HTERT RPE-1 (cell line): Measurements from ENCODE around the gene FOXA3.
"Not testable (repeated sequence)": the region's sequence is repeated elsewhere in the genome, so short reads cannot be mapped to it uniquely, and the experiment has no call there.

Experiments
- in situ Hi-C: fragments of 300-500 bp; cut with MboI; formaldehyde crosslinking; loops from 4 replicates; pipeline ENCODE4 v1.14.3; 2020; ENCODE audit warnings: low sequenced_read_pairs

FOXA3 gene

GRCh38 chr19:45827459-45828093 lies 36.5 kb upstream of the FOXA3 start:
- in situ Hi-C loops: no loop called here

GRCh38 chr19:45828523-45828922 lies 35.6 kb upstream of the FOXA3 start:
- in situ Hi-C loops: no loop called here

- in situ Hi-C loops: no loop called here
Observed at GRCh38 chr19:45828945-45829344, 35.2 kb upstream of the FOXA3 start.

- in situ Hi-C loops: no loop called here
Observed at GRCh38 chr19:45834970-45835369, 29.2 kb upstream of the FOXA3 start.

GRCh38 chr19:45842198-45842597 lies 21.9 kb upstream of the FOXA3 start:
- in situ Hi-C loops: no loop called here

GRCh38 chr19:45847663-45848062 lies 16.5 kb upstream of the FOXA3 start:
- in situ Hi-C loops: no loop called here

- in situ Hi-C loops: no loop called here
Observed at GRCh38 chr19:45848922-45849321, 15.2 kb upstream of the FOXA3 start.

GRCh38 chr19:45852145-45852750 lies 11.9 kb upstream of the FOXA3 start:
- in situ Hi-C loops: no loop called here

GRCh38 chr19:45852983-45853382 lies 11.1 kb upstream of the FOXA3 start:
- in situ Hi-C loops: no loop called here

- in situ Hi-C loops: no loop called here
Observed at GRCh38 chr19:45854167-45854778, 9.9 kb upstream of the FOXA3 start.

GRCh38 chr19:45860359-45861259 lies 3.5 kb upstream of the FOXA3 start:
- in situ Hi-C loops: no loop called here

- in situ Hi-C loops: no loop called here
Observed at GRCh38 chr19:45862271-45862563, 1.9 kb upstream of the FOXA3 start.

- in situ Hi-C loops: no loop called here
Observed at GRCh38 chr19:45862564-45863334, 1.4 kb upstream of the FOXA3 start, which contains the start of gene SYMPK. SYMPK (minus strand) TSS chr19:45863147; CDS start chr19:45854495, 8,652 bp downstream.

GRCh38 chr19:45863335-45863839 lies 739 bp upstream of the FOXA3 start:
- in situ Hi-C loops: no loop called here

- in situ Hi-C loops: no loop called here
Observed at GRCh38 chr19:45864629-45865082, 530 bp downstream of the FOXA3 start.

- in situ Hi-C loops: no loop called here
Observed at GRCh38 chr19:45865269-45865948, 1.3 kb downstream of the FOXA3 start.

GRCh38 chr19:45866400-45867176 lies 2.5 kb downstream of the FOXA3 start:
- in situ Hi-C loops: no loop called here

- in situ Hi-C loops: not testable (repeated sequence)
Observed at GRCh38 chr19:45867241-45867640, 3.1 kb downstream of the FOXA3 start.

GRCh38 chr19:45870798-45871197 lies 6.7 kb downstream of the FOXA3 start:
- in situ Hi-C loops: no loop called here
